ENCODE results near the gene PNLDC1.
A peak's percentile ranks its signal among the peaks of the same experiment; 100 is the strongest.

The PNLDC1 gene

GRCh38 chr6:159777240-159777904 is 22.7 kb upstream of the PNLDC1 start:
- TF ChIP-seq CTCF (IDR thresholded peaks at IDR 0.05; ENCODE audit: low read depth, low read length) (no peak), MYC (IDR thresholded peaks at IDR 0.05; ENCODE audit: low read depth, low read length) (no peak), MAX (IDR thresholded peaks at IDR 0.05; ENCODE audit: low read depth, low read length) (no peak), POLR2A (IDR thresholded peaks at IDR 0.05; ENCODE audit: extremely low read depth, insufficient read length) (no peak)
- DNase-seq (ENCODE audit: low read depth) = no peak
- no peak overlapping the region for H3K4me3 ChIP-seq (ENCODE audit: low read depth, low read length)

GRCh38 chr6:159778131-159778530 is 21.9 kb upstream of the PNLDC1 start:
- DNase-seq (ENCODE audit: low read depth) = no peak
- H3K4me3 ChIP-seq (ENCODE audit: low read depth, low read length) = no peak overlapping the region
- TF ChIP-seq POLR2A (IDR thresholded peaks at IDR 0.05; ENCODE audit: extremely low read depth, insufficient read length) (no peak), MYC (IDR thresholded peaks at IDR 0.05; ENCODE audit: low read depth, low read length) (no peak), CTCF (IDR thresholded peaks at IDR 0.05; ENCODE audit: low read depth, low read length) (no peak), MAX (IDR thresholded peaks at IDR 0.05; ENCODE audit: low read depth, low read length) (no peak)

GRCh38 chr6:159778542-159779103 is 21.5 kb upstream of the PNLDC1 start:
- TF ChIP-seq MYC (IDR thresholded peaks at IDR 0.05; ENCODE audit: low read depth, low read length) (no peak), MAX (IDR thresholded peaks at IDR 0.05; ENCODE audit: low read depth, low read length) (no peak), POLR2A (IDR thresholded peaks at IDR 0.05; ENCODE audit: extremely low read depth, insufficient read length) (no peak)
- no peak for DNase-seq (ENCODE audit: low read depth)
- no peak overlapping the region for H3K4me3 ChIP-seq (ENCODE audit: low read depth, low read length)

- peak overlapping the region; percentile 96 for H3K4me3 ChIP-seq (ENCODE audit: low read depth, low read length)
- DNase-seq (ENCODE audit: low read depth) = no peak
- no peak for TF ChIP-seq MYC (IDR thresholded peaks at IDR 0.05; ENCODE audit: low read depth, low read length)
- no peak for TF ChIP-seq MAX (IDR thresholded peaks at IDR 0.05; ENCODE audit: low read depth, low read length)
- TF ChIP-seq CTCF (IDR thresholded peaks at IDR 0.05; ENCODE audit: low read depth, low read length) = no peak
- TF ChIP-seq POLR2A (IDR thresholded peaks at IDR 0.05; ENCODE audit: extremely low read depth, insufficient read length) = no peak
These were observed 11.8 kb upstream of the PNLDC1 start for GRCh38 chr6:159788276-159788675.

GRCh38 chr6:159788753-159789376 is 11.2 kb upstream of the PNLDC1 start:
- DNase-seq (ENCODE audit: low read depth) = peak; percentile 72
- TF ChIP-seq MYC (IDR thresholded peaks at IDR 0.05; ENCODE audit: low read depth, low read length) (peak; percentile 68; the same call in 1 of the 2 replicates), CTCF (IDR thresholded peaks at IDR 0.05; ENCODE audit: low read depth, low read length) (no peak), POLR2A (IDR thresholded peaks at IDR 0.05; ENCODE audit: extremely low read depth, insufficient read length) (no peak), MAX (IDR thresholded peaks at IDR 0.05; ENCODE audit: low read depth, low read length) (peak; percentile 45; the same call in 1 of the 2 replicates)
- H3K4me3 ChIP-seq (ENCODE audit: low read depth, low read length) = peak overlapping the region; percentile 96
